Naive thymus-derived CD8-positive, alpha-beta T cell (primary cell): ENCODE measurements around the gene VRK2. TPM values are rescaled to one million over a fixed set of nuclear protein-coding genes. Genes with fewer than 3 reads are reported as not detected.
"Not testable (repeated sequence)": the region's sequence is repeated elsewhere in the genome, so short reads cannot be mapped to it uniquely, and the experiment has no call there.

Experiments used
- ATAC-seq, 2 donors: fragments of 150-1000 bp; cut with Tn5 transposase in 1 of 2; sonication (Bioruptor Pico), chemical (Tn5 transposase) in 1 of 2; 1 replicate in 1 of 2; 2 replicates in 1 of 2; pipeline ENCODE4 v1.10.0; 2021; ENCODE audit warnings: mild to moderate bottlenecking in 2 of 2, moderate library complexity in 2 of 2
- POLR2A ChIA-PET: fragments of 350-600 bp; sonication (Branson Sonifier 250); formaldehyde crosslinking; loops from one replicate; lab custom pipeline; 2021; ENCODE audit warnings: antibody characterized with exemption; lab: Charles Lee
- DNase-seq, 10 donors: peaks; one replicate each; pipeline versions ENCODE4 v3.0.0 to v3.0.0-alpha.2; 2020 to 2022
- H3K27ac Mint-ChIP-seq, 10 donors: one replicate each; pipeline ENCODE4 v1.8.0; 2020 to 2022; ENCODE audit warnings: mild to moderate bottlenecking in 10 of 10, mixed read lengths in 10 of 10, moderate library complexity in 4 of 10, inconsistent platforms in 1 of 10
- H3K27me3 Mint-ChIP-seq, 5 donors: one replicate each; pipeline ENCODE4 v1.8.0; 2021 to 2022; ENCODE audit warnings: mixed read lengths in 5 of 5
- H3K36me3 Mint-ChIP-seq, 3 donors: one replicate each; pipeline ENCODE4 v1.8.0; 2020 to 2022; ENCODE audit warnings: mixed read lengths in 3 of 3, mild to moderate bottlenecking in 2 of 3, inconsistent platforms in 1 of 3
- H3K4me1 Mint-ChIP-seq, 4 donors: one replicate each; pipeline ENCODE4 v1.8.0; 2021 to 2022; ENCODE audit warnings: mixed read lengths in 4 of 4
- H3K4me3 Mint-ChIP-seq, 10 donors: one replicate each; pipeline ENCODE4 v1.8.0; 2020 to 2022; ENCODE audit warnings: mild to moderate bottlenecking in 10 of 10, mixed read lengths in 10 of 10, moderate library complexity in 6 of 10, inconsistent platforms in 1 of 10
- H3K9me3 Mint-ChIP-seq, 9 donors: one replicate each; pipeline ENCODE4 v1.8.0; 2020 to 2022; ENCODE audit warnings: mixed read lengths in 9 of 9, mild to moderate bottlenecking in 3 of 9, inconsistent platforms in 1 of 9, moderate library complexity in 1 of 9
- polyA plus RNA-seq, 3 donors: library from polyadenylated mRNA; unstranded; fragments of 300-500 nt; fragmentation: Illumina TruSeq; gene quantifications; one replicate each; pipeline ENCODE4 v1.2.3, GENCODE V29; 2021
- total RNA-seq, 8 experiments: library from RNA in 2 of 8; stranded (reverse) in 2 of 8; gene quantifications; one replicate each; pipeline ENCODE4 v1.2.3 and lab custom pipeline; 2021 to 2026

Gene VRK2
- total and polyA plus RNA-seq, 5 experiments from 2014 or later = 10.7 to 16.8 (median 15.6) TPM

- no peak for DNase-seq
- POLR2A ChIA-PET = no interaction called here
- Mint-ChIP-seq H3K27me3 (no peaks in the 10 kb centered on the region), H3K4me1 (peaks cover 0 to 7% (median 2%) of the 10 kb centered on the region in 4 donors), H3K27ac (no peak overlapping the region), H3K36me3 (peaks cover 12 to 34% (median 26%) of the 10 kb centered on the region in 3 donors), H3K4me3 (no peak overlapping the region), H3K9me3 (peaks cover 0 to 8% (median 0%) of the 10 kb centered on the region in 9 donors)
- ATAC-seq = no peak
Observed at GRCh38 chr2:58122540-58122939, 75.9 kb downstream of the VRK2 start.

GRCh38 chr2:58127111-58127510 lies 80.5 kb downstream of the VRK2 start:
- DNase-seq (no peak), ATAC-seq (no peak)
- no peaks in the 10 kb centered on the region for H3K9me3 Mint-ChIP-seq
- H3K27ac Mint-ChIP-seq = no peak overlapping the region
- H3K4me3 Mint-ChIP-seq = no peak overlapping the region
- POLR2A ChIA-PET = no interaction called here
- H3K4me1 Mint-ChIP-seq = no peaks in the 10 kb centered on the region
- H3K27me3 Mint-ChIP-seq = no peaks in the 10 kb centered on the region
- H3K36me3 Mint-ChIP-seq = peaks cover 5 to 31% (median 19%) of the 10 kb centered on the region in 3 donors

DNA sequence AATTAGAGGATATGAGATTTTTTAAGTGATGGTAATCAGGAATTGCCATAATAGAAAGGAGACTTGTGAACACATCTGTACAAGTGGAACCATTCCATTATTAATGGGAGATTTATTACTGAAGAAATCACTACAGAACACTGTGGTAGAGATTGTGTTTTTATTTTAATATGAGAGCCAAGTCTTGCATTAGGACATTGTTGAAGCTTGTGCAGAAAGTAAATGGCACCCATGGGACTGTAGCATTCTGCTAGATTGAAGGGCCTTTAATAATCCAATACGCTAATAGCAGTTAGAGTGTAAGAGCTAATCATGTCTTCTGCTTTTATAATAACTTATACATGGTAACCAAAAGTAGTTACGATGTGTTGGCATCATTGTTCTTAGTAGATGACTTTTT lies 83.6 kb downstream of the VRK2 start:
- no peaks in the 10 kb centered on the region for H3K27me3 Mint-ChIP-seq
- no peaks in the 10 kb centered on the region for H3K9me3 Mint-ChIP-seq
- H3K36me3 Mint-ChIP-seq = peaks cover 4 to 23% (median 15%) of the 10 kb centered on the region in 3 donors
- H3K27ac Mint-ChIP-seq = no peak overlapping the region
- H3K4me3 Mint-ChIP-seq = no peak overlapping the region
- ATAC-seq (no peak), DNase-seq (no peak)
- POLR2A ChIA-PET = no interaction called here
- H3K4me1 Mint-ChIP-seq = no peaks in the 10 kb centered on the region

GRCh38 chr2:58131191-58132011 lies 84.8 kb downstream of the VRK2 start:
- POLR2A ChIA-PET = no interaction called here
- H3K4me3 Mint-ChIP-seq = no peak overlapping the region
- ATAC-seq = no peak
- DNase-seq = no peak
- no peaks in the 10 kb centered on the region for H3K4me1 Mint-ChIP-seq
- H3K27ac Mint-ChIP-seq = peak overlapping the region in 1 of 10 donors; percentile 9
- no peaks in the 10 kb centered on the region for H3K9me3 Mint-ChIP-seq
- peaks cover 4 to 25% (median 22%) of the 10 kb centered on the region in 3 donors for H3K36me3 Mint-ChIP-seq
- no peaks in the 10 kb centered on the region for H3K27me3 Mint-ChIP-seq

DNA sequence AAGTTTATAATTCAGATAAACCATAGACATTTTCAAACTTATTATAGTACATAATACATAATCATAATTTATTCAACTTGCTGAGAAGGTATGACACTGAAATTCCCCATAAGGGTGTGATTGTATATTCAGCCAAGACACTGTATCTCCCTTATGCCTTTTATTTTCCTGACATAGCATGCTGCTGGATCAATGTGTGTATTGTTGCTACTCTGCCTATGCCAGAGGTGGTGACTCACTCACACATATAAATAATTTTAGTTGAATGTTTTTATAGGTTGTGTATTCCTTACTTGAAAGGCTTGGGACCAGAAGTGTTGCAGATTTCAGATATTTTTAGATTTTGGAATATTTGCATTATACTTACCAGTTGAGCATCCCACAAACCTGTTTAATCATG lies 86.8 kb downstream of the VRK2 start:
- POLR2A ChIA-PET = no interaction called here
- Mint-ChIP-seq H3K9me3 (no peaks in the 10 kb centered on the region), H3K4me1 (no peaks in the 10 kb centered on the region), H3K36me3 (peaks cover 4 to 28% (median 22%) of the 10 kb centered on the region in 3 donors), H3K4me3 (no peak overlapping the region), H3K27me3 (no peaks in the 10 kb centered on the region), H3K27ac (no peak overlapping the region)
- ATAC-seq (no peak), DNase-seq (no peak)

- peak overlapping the region in 1 of 10 donors; percentile 39 for H3K27ac Mint-ChIP-seq
- peaks cover 10 to 42% (median 35%) of the 10 kb centered on the region in 3 donors for H3K36me3 Mint-ChIP-seq
- H3K9me3 Mint-ChIP-seq = no peaks in the 10 kb centered on the region
- ATAC-seq (no peak), DNase-seq (no peak)
- no peak overlapping the region for H3K4me3 Mint-ChIP-seq
- POLR2A ChIA-PET = no interaction called here
- no peaks in the 10 kb centered on the region for H3K27me3 Mint-ChIP-seq
- H3K4me1 Mint-ChIP-seq = no peaks in the 10 kb centered on the region
Observed at GRCh38 chr2:58135861-58136260, 89.3 kb downstream of the VRK2 start.

DNA sequence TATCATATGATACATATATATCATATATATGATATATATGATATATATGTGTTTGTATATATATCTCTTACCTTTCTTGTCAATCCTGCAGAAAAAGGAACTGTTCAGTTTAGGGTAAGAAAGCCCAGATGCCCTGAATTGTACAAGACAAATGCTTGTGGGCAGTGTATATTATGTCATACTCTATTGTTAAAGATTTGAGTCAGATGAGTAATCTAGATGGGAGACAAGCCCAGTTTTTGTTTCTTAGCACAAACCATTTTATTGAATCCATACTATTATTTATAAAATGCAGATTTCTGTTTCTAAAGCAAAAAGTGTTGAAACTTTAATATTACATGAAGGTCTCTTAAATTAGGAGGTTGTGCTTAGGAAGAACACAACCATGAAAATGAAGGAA lies 90.6 kb downstream of the VRK2 start:
- ATAC-seq (no peak), DNase-seq (no peak)
- Mint-ChIP-seq H3K36me3 (peaks cover 10 to 39% (median 37%) of the 10 kb centered on the region in 3 donors), H3K27ac (no peak overlapping the region), H3K4me3 (no peak overlapping the region), H3K27me3 (no peaks in the 10 kb centered on the region), H3K9me3 (no peaks in the 10 kb centered on the region), H3K4me1 (no peaks in the 10 kb centered on the region)
- POLR2A ChIA-PET = no interaction called here

GRCh38 chr2:58137856-58138255 lies 91.2 kb downstream of the VRK2 start:
- H3K9me3 Mint-ChIP-seq = no peaks in the 10 kb centered on the region
- H3K4me1 Mint-ChIP-seq = no peaks in the 10 kb centered on the region
- no peak overlapping the region for H3K4me3 Mint-ChIP-seq
- POLR2A ChIA-PET = no interaction called here
- no peaks in the 10 kb centered on the region for H3K27me3 Mint-ChIP-seq
- no peak for ATAC-seq
- H3K27ac Mint-ChIP-seq = no peak overlapping the region
- no peak for DNase-seq
- peaks cover 6 to 39% (median 36%) of the 10 kb centered on the region in 3 donors for H3K36me3 Mint-ChIP-seq

DNA sequence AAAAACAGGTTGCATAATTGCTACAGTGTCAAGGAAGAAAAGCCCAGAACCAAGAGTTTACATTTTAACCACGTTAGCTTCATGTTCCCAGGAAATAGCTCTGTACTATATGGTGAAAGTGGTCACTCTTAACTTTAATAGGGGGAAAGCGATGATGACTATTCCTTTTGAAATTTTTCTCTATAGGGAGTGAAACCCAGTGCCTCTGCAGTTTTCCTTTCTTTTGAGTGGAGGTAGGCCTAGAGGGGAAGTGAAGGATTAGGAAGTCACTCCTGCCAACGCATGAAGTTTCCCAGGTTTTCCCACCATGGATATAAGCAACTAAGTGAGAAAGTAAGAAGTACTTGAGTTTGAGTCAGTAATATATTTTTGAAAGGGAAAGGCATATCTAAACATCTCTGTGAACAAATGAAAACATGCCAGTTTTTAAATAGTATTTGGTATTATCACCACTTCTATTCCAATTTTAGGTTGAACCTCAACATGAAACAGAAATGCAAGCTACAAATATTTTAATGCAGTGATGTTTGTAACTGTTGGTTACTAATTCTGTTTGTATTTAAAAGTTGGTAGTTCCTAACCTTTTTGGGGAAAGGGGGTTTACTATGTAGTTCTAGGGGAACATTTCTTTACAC lies 91.9 kb downstream of the VRK2 start:
- POLR2A ChIA-PET = no interaction called here
- Mint-ChIP-seq H3K4me1 (no peaks in the 10 kb centered on the region), H3K27me3 (no peaks in the 10 kb centered on the region), H3K9me3 (no peaks in the 10 kb centered on the region), H3K27ac (no peak overlapping the region), H3K36me3 (peaks cover 7 to 46% (median 37%) of the 10 kb centered on the region in 3 donors), H3K4me3 (no peak overlapping the region)
- DNase-seq (no peak), ATAC-seq (no peak)

- H3K36me3 Mint-ChIP-seq = peaks cover 17 to 45% (median 33%) of the 10 kb centered on the region in 3 donors
- H3K4me3 Mint-ChIP-seq = no peak overlapping the region
- POLR2A ChIA-PET = no interaction called here
- no peaks in the 10 kb centered on the region for H3K9me3 Mint-ChIP-seq
- H3K27ac Mint-ChIP-seq = no peak overlapping the region
- no peaks in the 10 kb centered on the region for H3K27me3 Mint-ChIP-seq
- ATAC-seq = no peak
- no peaks in the 10 kb centered on the region for H3K4me1 Mint-ChIP-seq
- no peak for DNase-seq
Observed at GRCh38 chr2:58140508-58141072, 94.0 kb downstream of the VRK2 start.

DNA sequence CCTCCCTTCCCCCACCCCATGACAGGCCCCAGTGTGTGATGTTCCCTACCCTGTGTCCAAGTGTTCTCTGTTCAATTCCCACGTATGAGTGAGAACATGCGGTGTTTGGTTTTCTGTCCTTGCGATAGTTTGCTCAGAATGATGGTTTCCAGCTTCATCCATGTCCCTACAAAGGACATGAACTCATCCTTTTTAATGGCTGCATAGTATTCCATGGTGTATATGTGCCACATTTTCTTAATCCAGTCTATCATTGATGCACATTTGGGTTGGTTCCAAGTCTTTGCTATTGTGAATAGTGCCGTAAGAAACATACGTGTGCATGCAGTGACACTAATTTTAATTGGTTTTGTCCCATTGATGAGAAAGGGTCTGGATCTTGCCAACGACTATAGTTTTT lies 99.2 kb downstream of the VRK2 start:
- H3K27ac Mint-ChIP-seq, ATAC-seq, H3K9me3 Mint-ChIP-seq, H3K27me3 Mint-ChIP-seq, POLR2A ChIA-PET, DNase-seq, H3K4me3 Mint-ChIP-seq, H3K4me1 Mint-ChIP-seq: not testable (repeated sequence)
- H3K36me3 Mint-ChIP-seq = peaks cover 17 to 48% (median 43%) of the 10 kb centered on the region in 3 donors

DNA sequence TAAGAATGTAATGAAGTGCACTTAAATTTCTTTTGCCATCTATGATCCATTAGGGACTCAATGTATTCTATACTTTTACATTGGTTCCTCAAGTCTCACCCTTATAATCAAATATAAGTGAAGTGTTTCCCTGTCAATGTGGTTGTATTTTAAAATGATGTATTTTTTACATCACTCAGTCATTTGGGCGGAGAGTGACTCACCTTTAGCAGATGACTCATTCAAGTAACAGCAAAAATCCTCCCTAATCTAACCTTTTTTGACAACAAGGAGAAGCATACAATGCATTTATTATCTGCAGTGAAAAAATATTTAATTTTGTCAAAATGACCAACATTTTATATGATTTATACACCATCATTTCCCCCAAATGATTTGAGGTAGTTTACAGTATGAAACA lies 100.1 kb downstream of the VRK2 start:
- POLR2A ChIA-PET = no interaction called here
- Mint-ChIP-seq H3K27ac (no peak overlapping the region), H3K36me3 (peaks cover 17 to 43% (median 40%) of the 10 kb centered on the region in 3 donors), H3K4me1 (peaks cover 0 to 4% (median 0%) of the 10 kb centered on the region in 4 donors), H3K9me3 (no peaks in the 10 kb centered on the region), H3K27me3 (no peaks in the 10 kb centered on the region), H3K4me3 (no peak overlapping the region)
- DNase-seq = no peak
- ATAC-seq = no peak

DNA sequence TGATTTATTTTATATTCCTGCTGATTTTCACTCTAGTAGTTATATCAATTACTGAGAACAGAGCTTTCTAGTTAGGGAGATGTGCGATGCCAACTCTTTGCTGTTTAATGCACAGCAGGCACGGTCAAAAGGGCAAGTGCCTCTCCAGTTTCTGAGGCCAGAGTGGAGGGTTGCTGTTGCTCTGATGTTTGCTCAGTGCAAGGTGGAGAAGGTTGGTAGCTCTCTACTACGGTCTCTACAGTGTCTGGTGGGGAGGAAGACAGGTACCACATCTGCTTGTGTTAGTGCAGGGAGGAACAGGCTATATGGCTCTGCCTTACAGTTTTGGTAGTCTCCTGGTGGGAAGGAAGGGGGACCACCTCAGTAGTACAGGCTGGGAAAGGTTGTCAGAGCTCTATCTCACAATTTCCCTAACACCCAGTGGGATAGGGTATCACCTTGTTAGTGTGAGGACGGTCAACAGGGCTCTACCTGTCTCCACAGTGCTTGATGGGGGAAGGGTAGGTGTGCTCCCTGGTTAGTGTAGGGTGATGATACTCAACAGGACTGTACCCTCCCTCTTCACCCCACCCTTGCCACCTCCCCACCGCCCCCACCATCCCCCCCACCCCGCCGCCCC lies 108.7 kb downstream of the VRK2 start:
- ATAC-seq = no peak
- Mint-ChIP-seq H3K4me1 (no peaks in the 10 kb centered on the region), H3K27ac (peak overlapping the region in 2 of 10 donors; percentile 28 to 70), H3K27me3 (no peaks in the 10 kb centered on the region), H3K36me3 (peaks cover 26 to 53% (median 46%) of the 10 kb centered on the region in 3 donors), H3K4me3 (no peak overlapping the region), H3K9me3 (peaks cover 0 to 12% (median 2%) of the 10 kb centered on the region in 9 donors)
- POLR2A ChIA-PET = no interaction called here
- no peak for DNase-seq
